GM21786 (cell line): ENCODE results near the gene PKP1.

Source experiments
- ATAC-seq: cut with Tn5 transposase; IDR thresholded peaks from one replicate; pipeline ENCODE4 v1.9.1; 2021; ENCODE audit not compliant: unreplicated experiment

Gene PKP1

GRCh38 chr1:201260648-201261311 is 22.5 kb upstream of the PKP1 start:
- ATAC-seq: no peak

GRCh38 chr1:201261771-201262547 is 21.3 kb upstream of the PKP1 start:
- ATAC-seq: no peak

- ATAC-seq: no peak
Measured at GRCh38 chr1:201262963-201263608, 20.2 kb upstream of the PKP1 start.

GRCh38 chr1:201264072-201264471 is 19.2 kb upstream of the PKP1 start:
- no peak for ATAC-seq

DNA sequence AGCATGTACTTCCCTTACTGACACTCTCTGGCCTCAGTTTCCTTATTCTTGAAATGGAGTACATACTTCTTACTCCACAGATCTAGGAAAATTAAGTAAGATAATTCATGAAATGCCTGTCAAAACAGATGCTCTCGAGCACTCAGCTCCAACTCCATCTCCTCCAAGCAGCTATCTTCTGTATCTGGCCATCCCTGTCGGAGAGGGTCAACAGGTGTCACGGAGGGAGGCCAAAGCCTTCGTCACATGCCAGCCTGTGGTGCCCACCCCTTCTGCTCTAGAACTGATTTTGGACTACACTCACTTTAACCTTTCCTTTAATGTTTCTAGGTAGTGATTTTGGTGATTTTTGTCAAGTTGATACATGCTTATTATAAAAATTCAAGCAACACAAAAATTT is 18.8 kb upstream of the PKP1 start:
- no peak for ATAC-seq

DNA sequence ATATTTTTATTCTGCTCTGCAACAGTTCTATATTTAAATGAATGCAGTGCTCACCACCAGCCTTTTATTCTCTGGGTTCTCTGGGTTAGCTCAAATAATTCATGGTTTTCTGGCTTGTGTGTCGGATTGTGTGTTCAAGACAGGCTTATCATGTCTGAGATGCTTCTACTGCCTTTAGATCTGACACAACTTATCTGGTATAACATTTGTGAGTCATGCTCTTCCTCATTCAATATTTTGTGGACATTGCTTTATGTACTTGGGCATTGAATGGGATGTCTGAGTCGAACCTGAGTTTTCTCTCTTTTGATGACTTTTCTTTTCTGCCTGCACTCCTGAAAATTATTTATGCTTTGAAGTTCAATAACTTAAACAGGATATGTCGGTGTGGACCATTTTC is 17.6 kb upstream of the PKP1 start:
- ATAC-seq: no peak

DNA sequence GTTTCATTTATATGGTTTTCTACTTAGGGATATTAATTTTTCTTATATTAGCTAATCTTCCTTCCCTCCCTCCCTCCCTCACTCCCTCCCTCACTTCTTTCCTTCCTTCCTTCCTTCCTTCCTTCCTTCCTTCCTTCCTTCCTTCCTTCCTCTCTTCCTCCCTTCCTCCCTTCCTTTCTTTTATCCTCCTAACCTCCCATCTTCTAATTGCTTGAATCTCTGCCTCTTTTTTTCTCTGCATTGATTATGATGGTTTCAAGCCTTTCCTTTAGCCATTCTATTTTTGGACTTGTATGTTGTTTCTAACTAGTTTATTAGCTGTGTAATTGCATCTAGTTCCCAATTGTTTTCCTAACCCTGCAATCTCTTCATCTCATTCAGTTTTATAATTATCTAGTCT is 17.0 kb upstream of the PKP1 start:
- no peak for ATAC-seq

GRCh38 chr1:201266774-201267173 is 16.5 kb upstream of the PKP1 start:
- no peak for ATAC-seq

GRCh38 chr1:201267481-201268229 is 15.7 kb upstream of the PKP1 start:
- no peak for ATAC-seq

DNA sequence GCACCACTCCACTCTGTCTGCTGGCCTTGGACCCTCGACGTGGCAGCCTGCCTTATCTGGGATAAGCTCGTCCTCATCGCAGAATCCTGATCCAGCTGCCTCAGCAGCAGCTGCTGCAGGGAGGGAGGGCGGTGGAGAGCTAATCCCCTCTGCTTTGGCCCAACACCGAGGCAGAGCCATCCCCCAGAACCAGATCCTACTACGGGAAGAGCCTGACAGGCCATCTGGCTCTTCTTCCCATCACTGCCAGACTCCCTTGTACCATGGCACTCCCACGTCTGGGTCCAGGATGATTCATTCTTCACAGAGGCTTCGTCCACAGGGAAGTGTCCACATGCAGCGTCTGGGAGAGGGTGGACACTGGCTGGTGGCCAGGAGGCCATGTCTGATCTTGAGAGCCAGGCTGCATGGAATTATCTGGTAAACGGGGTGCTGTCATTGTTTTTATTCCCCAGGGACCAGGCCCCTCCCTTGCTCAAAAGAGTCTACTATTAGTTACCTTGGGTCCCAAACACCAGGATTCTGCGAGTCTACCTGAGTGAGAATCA is 14.6 kb upstream of the PKP1 start:
- ATAC-seq: no peak

- no peak for ATAC-seq
Measured at GRCh38 chr1:201269281-201269680, 14.0 kb upstream of the PKP1 start.

DNA sequence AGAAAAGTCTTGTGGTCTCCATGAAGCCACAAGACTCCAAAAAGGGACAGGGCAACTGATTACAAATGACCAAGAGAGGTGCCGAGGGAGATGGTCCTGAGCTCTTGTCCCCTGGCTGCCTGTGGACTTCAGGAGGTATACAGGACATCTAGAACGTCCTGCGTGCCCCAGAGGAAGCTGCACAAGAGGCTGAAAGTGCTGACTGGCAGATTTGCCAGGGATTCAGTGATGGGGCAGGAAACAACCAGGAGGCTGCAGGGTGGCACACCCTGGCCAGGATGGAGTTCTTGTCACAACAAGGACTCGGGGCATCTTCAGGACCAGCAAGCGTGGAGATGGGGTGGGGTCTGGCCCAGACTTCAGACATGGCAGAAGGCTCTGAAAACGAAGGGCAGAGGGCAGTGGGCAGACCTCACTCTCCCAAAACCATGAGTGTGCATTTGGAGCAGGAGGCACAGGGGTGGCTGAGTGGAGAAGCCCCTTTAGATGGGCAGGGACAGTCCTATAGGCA is 13.4 kb upstream of the PKP1 start:
- no peak for ATAC-seq

DNA sequence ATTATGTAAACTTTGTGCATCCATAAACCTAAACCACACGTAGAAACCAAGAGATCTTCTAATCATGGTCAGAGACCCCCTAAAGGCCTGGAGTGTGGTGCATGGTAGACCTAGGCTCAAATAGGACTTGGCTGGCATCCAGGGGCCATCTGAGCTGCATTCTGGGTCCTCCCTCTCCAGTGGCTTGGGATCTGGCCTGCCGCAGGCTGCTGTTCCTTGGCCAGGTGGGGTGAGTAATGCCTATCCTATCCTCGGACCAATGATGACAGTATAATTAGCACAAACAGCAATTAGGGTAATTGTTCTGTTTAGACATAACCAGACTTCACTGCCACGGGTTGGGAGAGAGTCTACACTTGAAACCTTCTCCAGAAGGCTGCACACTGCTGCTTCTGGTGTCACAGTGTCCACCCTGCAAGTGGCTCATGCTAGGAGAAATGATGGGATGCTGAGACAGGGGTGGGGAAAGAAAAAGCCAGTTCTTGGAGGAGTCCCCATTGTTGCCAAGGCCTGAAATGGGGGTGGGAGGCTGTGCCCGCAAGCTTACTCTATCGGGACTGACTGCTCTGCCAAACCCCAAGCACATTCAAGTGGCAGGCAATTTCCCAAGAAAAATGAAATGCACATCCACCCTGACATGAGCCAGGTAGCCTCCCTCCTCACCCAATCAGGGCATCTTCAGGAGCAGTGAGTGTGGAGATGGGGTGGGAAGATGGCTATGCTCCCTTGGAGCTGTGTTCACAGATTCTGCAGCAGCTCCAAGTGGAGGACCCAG is 12.5 kb upstream of the PKP1 start:
- ATAC-seq: no peak

- ATAC-seq: no peak
Measured at GRCh38 chr1:201272799-201273198, 10.5 kb upstream of the PKP1 start.

- no peak for ATAC-seq
Measured at GRCh38 chr1:201274616-201275252, 8.6 kb upstream of the PKP1 start.

- ATAC-seq: no peak
Measured at GRCh38 chr1:201275253-201275666, 8.0 kb upstream of the PKP1 start.

DNA sequence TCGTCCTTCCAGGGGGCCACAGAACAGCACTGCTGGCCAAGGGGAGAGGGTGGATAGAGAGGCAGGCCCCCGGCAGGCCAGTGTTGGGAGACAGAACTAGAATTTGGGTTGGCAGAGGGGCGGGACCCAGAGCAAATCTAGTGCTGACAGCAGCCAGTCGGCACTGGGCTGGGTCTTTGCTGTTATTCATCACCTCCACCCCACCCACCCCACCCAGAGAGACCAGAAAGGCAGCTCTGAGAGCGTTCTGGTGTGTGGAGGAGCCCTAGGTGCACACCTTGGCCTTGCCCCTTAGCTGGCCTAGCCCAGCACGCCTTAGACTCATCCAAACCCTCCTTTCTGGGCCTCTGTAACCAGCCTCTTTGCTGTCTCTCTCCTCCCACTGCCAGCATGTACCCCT is 6.4 kb upstream of the PKP1 start:
- ATAC-seq: no peak

GRCh38 chr1:201277441-201277840 is 5.9 kb upstream of the PKP1 start:
- ATAC-seq: no peak

DNA sequence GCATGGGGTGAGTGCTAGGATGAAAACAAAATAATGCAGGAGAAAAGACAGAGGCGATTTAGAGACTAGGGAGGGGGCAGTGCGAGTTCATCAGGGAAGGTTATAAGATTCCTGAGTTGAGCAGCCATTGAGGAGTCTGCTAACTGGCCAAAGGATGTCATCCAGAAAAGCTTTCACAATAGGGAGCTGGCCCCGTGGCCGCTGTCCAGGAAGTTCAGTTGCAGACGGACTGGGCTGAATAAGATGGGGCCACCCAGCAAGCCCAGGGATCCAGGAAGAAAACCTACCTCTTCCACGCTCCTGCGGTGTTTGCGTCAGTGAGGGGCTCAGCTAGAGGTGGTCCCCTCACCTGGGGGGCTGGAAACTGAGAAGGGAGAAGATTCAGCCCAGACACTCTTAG is 4.0 kb upstream of the PKP1 start:
- no peak for ATAC-seq

DNA sequence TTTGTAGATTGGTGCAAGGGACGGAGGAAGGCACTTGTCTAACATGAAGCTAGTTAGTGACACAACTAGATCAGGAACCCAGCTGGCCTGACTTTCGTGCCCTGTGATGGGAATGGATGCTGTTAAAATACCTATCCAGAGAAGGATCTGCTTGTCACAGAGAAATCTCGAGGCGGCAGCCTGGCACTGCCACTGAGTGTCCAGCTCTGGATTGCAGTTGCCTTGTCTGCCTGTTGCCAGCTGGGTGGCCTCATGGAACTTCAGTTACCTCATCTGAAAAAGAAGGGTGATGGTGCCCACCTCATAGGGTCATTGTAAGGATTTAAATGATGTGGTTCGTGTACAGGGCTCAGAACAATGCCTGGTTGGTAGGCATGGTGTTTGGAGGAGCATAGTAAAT is 2.4 kb upstream of the PKP1 start:
- ATAC-seq: no peak
